GM10248 (cell line): ENCODE measurements around the gene FAT1.

Experiments used
- CTCF ChIA-PET: fragments of 300-600 bp; sonication (Branson Sonifier 250); formaldehyde crosslinking; extraction: SDS; loops from one replicate; lab custom pipeline; 2021; ENCODE audit warnings: antibody characterized with exemption; lab: Yijun Ruan, JAX
- POLR2A ChIA-PET: fragments of 350-650 bp; sonication (Branson Sonifier 250); formaldehyde crosslinking; extraction: SDS; loops from one replicate; lab custom pipeline; 2020; ENCODE audit warnings: antibody characterized with exemption; lab: Yijun Ruan, JAX
- DNase-seq: peaks from one replicate; pipeline ENCODE4 v3.0.0; 2012; ENCODE audit errors: extremely low spot score
- TF ChIP-seq, protein P1 (sequence below): IDR thresholded peaks from 2 replicates; pipeline ENCODE4 v1.5.1; 2012; ENCODE audit warnings: mild to moderate bottlenecking, low read depth; ENCODE audit errors: extremely low read depth, missing control alignments, control extremely low read depth

Gene FAT1

DNA sequence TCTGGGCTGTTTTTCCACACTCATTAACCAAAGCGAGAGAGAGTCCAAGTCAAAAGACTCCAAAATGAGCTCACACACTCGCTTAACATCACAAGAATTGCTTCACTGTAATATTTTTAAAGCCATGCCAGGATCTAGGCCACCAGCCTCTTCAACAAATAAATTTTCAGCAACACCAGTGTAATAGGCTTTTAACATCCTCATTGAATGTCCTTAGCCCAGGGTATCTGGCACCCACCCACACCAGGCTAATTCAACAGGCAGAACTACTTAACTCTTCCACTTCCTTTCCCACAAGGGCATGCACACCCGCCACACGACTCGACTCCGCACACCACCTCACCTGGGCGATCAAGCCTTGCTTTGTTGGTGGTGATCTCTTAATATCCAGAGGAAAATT is 34.2 kb downstream of the FAT1 start:
- no peak for DNase-seq
- TF ChIP-seq, protein P1, sequence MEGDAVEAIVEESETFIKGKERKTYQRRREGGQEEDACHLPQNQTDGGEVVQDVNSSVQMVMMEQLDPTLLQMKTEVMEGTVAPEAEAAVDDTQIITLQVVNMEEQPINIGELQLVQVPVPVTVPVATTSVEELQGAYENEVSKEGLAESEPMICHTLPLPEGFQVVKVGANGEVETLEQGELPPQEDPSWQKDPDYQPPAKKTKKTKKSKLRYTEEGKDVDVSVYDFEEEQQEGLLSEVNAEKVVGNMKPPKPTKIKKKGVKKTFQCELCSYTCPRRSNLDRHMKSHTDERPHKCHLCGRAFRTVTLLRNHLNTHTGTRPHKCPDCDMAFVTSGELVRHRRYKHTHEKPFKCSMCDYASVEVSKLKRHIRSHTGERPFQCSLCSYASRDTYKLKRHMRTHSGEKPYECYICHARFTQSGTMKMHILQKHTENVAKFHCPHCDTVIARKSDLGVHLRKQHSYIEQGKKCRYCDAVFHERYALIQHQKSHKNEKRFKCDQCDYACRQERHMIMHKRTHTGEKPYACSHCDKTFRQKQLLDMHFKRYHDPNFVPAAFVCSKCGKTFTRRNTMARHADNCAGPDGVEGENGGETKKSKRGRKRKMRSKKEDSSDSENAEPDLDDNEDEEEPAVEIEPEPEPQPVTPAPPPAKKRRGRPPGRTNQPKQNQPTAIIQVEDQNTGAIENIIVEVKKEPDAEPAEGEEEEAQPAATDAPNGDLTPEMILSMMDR = no peak
- POLR2A ChIA-PET = no interaction called here

DNA sequence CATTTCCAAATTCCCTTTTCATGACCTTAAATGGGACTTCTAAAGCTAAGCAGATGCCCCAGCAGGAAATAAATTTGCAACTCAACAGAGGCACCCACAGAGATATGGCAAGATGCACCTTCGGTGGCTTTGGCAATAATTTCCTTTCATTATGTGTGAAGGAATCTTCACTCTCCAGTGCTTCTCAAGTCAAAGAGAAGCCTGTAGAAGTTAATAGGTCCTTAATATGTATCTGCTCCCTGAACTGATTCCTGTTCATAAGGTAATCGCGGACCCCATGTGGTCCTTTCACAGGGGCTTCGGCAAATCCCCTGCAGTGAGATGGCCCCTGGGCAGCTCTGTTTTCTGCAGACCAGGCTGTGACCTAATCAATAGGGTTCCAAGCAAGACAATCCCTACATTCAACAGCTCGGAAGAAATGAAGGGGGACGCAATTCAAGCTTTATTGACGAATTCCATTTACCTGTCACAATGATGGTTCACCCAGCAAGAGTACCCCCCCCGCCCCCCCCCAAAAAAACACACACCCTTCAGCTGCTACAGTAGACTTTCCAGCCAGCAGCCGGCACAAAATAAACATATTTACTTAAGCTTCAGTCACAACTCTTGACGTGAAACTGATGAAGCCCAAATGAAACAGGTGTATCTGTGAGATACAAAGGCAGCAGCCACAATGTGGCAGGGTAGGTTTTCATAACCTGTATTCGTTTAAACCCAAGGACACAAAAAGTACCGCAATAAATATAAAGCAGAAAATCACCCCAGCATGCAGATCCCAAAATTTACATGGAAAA is 35.3 kb downstream of the FAT1 start:
- DNase-seq = no peak
- TF ChIP-seq, protein P1 = no peak
- ChIA-PET CTCF (interaction anchor here (1.4 kb wide), 1 partner anchor 12 kb away, joined by 3 read pairs; no protein-coding TSS in a partner anchor), POLR2A (no interaction called here)

More for the DNA sequence above, 34.2 kb downstream of the FAT1 start:
- CTCF ChIA-PET = interaction anchor here (1.6 kb wide), 1 partner anchor 10 kb away, joined by 3 read pairs; no protein-coding TSS in a partner anchor

DNA sequence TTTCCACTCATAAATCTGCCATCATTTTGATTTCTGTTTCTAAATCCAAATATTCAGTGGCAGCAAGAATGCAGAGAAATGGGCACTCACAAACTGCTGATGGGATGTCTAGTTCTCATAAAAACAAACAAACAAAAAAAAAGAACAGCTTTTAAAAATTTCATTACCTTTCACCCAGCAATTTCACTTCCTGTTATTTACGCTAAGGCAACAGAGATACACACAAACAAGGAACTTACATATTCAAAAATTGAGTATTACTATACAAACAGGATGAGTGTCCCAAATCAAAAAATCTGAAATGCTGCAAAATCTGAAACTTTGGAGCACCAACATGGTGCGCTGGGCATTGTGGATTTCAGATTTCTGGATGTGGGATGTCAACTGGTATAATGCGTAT is 36.4 kb downstream of the FAT1 start:
- DNase-seq = no peak
- TF ChIP-seq, protein P1 = no peak
- CTCF ChIA-PET = interaction anchor here (1.4 kb wide), 1 partner anchor 13 kb away, joined by 3 read pairs; no protein-coding TSS in a partner anchor
- POLR2A ChIA-PET = no interaction called here

DNA sequence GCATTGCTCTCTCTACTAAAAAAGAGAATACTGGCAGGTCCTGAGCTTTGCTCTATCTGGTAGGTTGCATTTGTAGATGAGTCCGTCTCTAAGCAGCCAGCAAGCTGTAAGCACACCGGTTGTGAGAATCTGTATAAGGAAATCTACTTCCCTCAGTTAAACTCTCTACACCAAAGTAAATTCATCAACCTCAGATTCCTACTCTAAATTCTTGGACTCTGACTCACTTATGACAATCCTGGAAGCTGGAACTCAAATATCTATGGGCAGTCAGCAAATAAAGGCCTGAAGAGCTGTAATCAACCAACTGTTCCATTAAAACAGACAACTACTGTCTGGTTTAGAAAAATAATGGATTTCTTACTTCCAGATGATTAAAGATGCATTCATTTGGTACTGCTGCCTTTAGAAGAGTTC is 37.9 kb downstream of the FAT1 start:
- ChIA-PET CTCF (interaction anchor here (2.1 kb wide), 1 partner anchor 11 kb away, joined by 10 read pairs; no protein-coding TSS in a partner anchor), POLR2A (no interaction called here)
- TF ChIP-seq, protein P1 = no peak
- DNase-seq = no peak

DNA sequence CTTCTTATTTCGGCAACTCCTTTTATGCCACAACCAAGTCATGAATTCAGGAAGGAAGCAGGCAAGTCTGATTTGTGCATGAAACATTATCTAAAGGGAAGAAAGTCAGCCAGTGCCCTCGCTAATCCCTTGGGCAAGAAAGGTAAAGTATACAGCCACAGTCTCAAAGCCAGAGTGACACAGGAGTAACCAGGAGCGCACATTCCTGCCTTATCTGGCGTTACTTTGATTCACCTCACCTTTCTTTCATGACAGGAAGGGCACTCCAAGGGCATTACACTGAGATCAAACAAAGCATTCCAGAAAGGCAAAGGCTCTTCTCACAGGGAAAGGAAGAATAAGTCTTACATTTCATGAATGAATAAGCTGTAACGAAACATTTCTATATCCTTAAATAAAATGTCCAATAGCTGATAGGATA is 38.8 kb downstream of the FAT1 start:
- ChIA-PET POLR2A (no interaction called here), CTCF (interaction anchor here (2.1 kb wide), 1 partner anchor 12 kb away, joined by 10 read pairs; no protein-coding TSS in a partner anchor)
- TF ChIP-seq, protein P1 = no peak
- DNase-seq = no peak

DNA sequence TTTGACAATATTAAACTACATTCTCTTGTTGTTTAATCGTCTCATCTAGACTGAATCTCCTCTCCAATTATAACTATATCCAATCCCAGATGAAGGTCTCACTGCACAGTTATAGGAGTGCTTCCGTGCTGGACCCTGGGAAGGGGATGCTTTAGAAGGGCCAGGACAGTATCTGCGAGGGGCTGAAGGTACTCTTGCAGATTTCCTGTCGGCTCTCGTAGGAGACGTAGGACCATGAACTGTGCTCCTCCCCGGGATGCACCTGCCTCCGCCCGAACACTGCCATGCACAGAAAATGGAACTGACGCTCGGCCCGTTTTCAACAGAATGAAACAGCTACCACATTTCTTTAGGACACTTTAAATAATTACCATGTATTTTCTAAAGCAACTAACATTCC is 39.4 kb downstream of the FAT1 start:
- TF ChIP-seq, protein P1 = no peak
- DNase-seq = no peak
- CTCF ChIA-PET = interaction anchor here (1.0 kb wide), 1 partner anchor 14 kb away, joined by 3 read pairs; no protein-coding TSS in a partner anchor
- POLR2A ChIA-PET = no interaction called here
